Spleen (tissue), 7 donors: ENCODE measurements around the gene HIF3A.

Experiments used
- POLR2A ChIP-seq, 3 donors: fragments of 450-650 bp; IDR thresholded peaks; one replicate each; pipeline ENCODE4 v1.5.1; 2017; ENCODE audit warnings: antibody characterized with exemption in 3 of 3, mild to moderate bottlenecking in 1 of 3
- TF ChIP-seq, protein P1 (sequence below), 11 experiments: fragments of 200-600 bp in 7 of 11; fragments of 450-650 bp in 4 of 11; sonication (generic) in 4 of 11; IDR thresholded peaks in 8 of 11; conservative IDR thresholded peaks in 3 of 11; 1 replicate in 7 of 11; 2 replicates in 4 of 11; pipeline versions ENCODE4 v1.4.0 to v1.8.0; 2016 to 2021; ENCODE audit warnings: antibody characterized with exemption in 11 of 11, inconsistent platforms in 4 of 11, mild to moderate bottlenecking in 1 of 11
- donor health status: DM: no; HTN: no; CAD: no; lungs with moderate emphysema.
- donor health status: DM: no; HTN: no; CAD: no.
- donor health status: DM: no; HTN: no; CAD: no.

DNA sequence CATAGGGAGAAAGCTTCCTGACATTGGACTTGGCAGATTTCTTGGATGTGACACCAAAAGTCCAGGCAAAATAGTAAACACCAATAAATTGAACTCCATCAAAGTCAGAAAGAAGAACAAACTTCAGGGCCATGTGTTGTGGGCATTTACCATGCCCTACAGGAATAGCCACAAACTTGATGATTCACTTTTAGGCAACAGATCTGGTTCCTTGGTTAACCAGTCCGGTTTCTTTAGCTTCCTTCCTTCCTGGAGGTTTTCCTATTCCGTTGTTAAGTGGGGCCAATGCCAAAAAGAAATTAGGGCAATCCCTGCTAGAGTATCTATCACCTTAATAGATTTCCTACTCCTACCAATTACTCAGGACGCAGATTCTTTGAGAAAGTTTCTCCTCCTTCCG lies 42.1 kb upstream of the HIF3A start:
- TF ChIP-seq POLR2A (IDR thresholded peaks at IDR 0.05) = no peak
- TF ChIP-seq, protein P1, sequence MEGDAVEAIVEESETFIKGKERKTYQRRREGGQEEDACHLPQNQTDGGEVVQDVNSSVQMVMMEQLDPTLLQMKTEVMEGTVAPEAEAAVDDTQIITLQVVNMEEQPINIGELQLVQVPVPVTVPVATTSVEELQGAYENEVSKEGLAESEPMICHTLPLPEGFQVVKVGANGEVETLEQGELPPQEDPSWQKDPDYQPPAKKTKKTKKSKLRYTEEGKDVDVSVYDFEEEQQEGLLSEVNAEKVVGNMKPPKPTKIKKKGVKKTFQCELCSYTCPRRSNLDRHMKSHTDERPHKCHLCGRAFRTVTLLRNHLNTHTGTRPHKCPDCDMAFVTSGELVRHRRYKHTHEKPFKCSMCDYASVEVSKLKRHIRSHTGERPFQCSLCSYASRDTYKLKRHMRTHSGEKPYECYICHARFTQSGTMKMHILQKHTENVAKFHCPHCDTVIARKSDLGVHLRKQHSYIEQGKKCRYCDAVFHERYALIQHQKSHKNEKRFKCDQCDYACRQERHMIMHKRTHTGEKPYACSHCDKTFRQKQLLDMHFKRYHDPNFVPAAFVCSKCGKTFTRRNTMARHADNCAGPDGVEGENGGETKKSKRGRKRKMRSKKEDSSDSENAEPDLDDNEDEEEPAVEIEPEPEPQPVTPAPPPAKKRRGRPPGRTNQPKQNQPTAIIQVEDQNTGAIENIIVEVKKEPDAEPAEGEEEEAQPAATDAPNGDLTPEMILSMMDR (IDR thresholded peaks at IDR 0.05 in 8 of 11, conservative IDR thresholded peaks at IDR 0.05 in 3 of 11) = no peak
